Transverse colon (tissue), 4 donors: ENCODE results near the gene ZCCHC17.

Experiments
- CTCF ChIP-seq, 5 experiments: fragments of 200-600 bp in 3 of 5; fragments of 450-650 bp in 2 of 5; sonication (generic) in 3 of 5; IDR thresholded peaks; 1 replicate in 2 of 5; 2 replicates in 3 of 5; pipeline ENCODE4 v1.5.1; 2016 to 2017; ENCODE audit warnings: antibody characterized with exemption in 5 of 5, inconsistent platforms in 3 of 5, mild to moderate bottlenecking in 2 of 5, moderate library complexity in 1 of 5
- POLR2AphosphoS5 ChIP-seq, 3 donors: sonication (generic); formaldehyde crosslinking; IDR thresholded peaks; one replicate each; pipeline ENCODE4 v1.6.1; 2016; ENCODE audit warnings: antibody characterized with exemption in 3 of 3

- no peak for TF ChIP-seq CTCF (IDR thresholded peaks at IDR 0.05)
- no peak for TF ChIP-seq POLR2AphosphoS5 (IDR thresholded peaks at IDR 0.05)
Observed at GRCh38 chr1:31356427-31356826, 59.6 kb downstream of the ZCCHC17 start.
